Measurements from ENCODE around the gene KIF6.

Gene KIF6

GRCh38 chr6:39339096-39339867 lies 385.9 kb downstream of the KIF6 start:
- Histone ChIP-seq H3K4me1 (ENCODE audit: control insufficient read depth, insufficient read depth, low read length, unreplicated experiment) (no peaks in the 10 kb centered on the region), H3K27ac (ENCODE audit: low read depth, low read length) (no peak overlapping the region), H2AFZ (ENCODE audit: low read length, unreplicated experiment) (no peak overlapping the region), H3K79me2 (ENCODE audit: control insufficient read depth, insufficient read depth, low read length, unreplicated experiment) (no peaks in the 10 kb centered on the region), H3K36me3 (ENCODE audit: insufficient read depth, low read length) (no peaks in the 10 kb centered on the region), H3K4me3 (ENCODE audit: low read depth, low read length) (no peak overlapping the region), H3K27me3 (ENCODE audit: insufficient read depth, low read length) (peaks cover 18% of the 10 kb centered on the region)

- H3K4me3 ChIP-seq (ENCODE audit: low read depth, low read length): no peak overlapping the region
Measured at GRCh38 chr6:39338397-39338796, 386.8 kb downstream of the KIF6 start.

GRCh38 chr6:39335780-39336545 lies 389.2 kb downstream of the KIF6 start:
- Histone ChIP-seq H3K27me3 (ENCODE audit: insufficient read depth, low read length) (peaks cover 25% of the 10 kb centered on the region), H3K4me1 (ENCODE audit: control insufficient read depth, insufficient read depth, low read length, unreplicated experiment) (no peaks in the 10 kb centered on the region), H3K27ac (ENCODE audit: low read depth, low read length) (no peak overlapping the region), H3K79me2 (ENCODE audit: control insufficient read depth, insufficient read depth, low read length, unreplicated experiment) (no peaks in the 10 kb centered on the region), H3K36me3 (ENCODE audit: insufficient read depth, low read length) (no peaks in the 10 kb centered on the region), H2AFZ (ENCODE audit: low read length, unreplicated experiment) (no peak overlapping the region), H3K4me3 (ENCODE audit: low read depth, low read length) (no peak overlapping the region)

More at GRCh38 chr6:39338397-39338796, 386.8 kb downstream of the KIF6 start:
- peaks cover 22% of the 10 kb centered on the region for H3K27me3 ChIP-seq (ENCODE audit: insufficient read depth, low read length)
- no peaks in the 10 kb centered on the region for H3K36me3 ChIP-seq (ENCODE audit: insufficient read depth, low read length)
- H3K27ac ChIP-seq (ENCODE audit: low read depth, low read length): no peak overlapping the region
- no peaks in the 10 kb centered on the region for H3K79me2 ChIP-seq (ENCODE audit: control insufficient read depth, insufficient read depth, low read length, unreplicated experiment)
- no peaks in the 10 kb centered on the region for H3K4me1 ChIP-seq (ENCODE audit: control insufficient read depth, insufficient read depth, low read length, unreplicated experiment)
- H2AFZ ChIP-seq (ENCODE audit: low read length, unreplicated experiment): no peak overlapping the region

GRCh38 chr6:39333644-39334438 lies 391.4 kb downstream of the KIF6 start:
- Histone ChIP-seq H3K4me1 (ENCODE audit: control insufficient read depth, insufficient read depth, low read length, unreplicated experiment) (no peaks in the 10 kb centered on the region), H3K36me3 (ENCODE audit: insufficient read depth, low read length) (no peaks in the 10 kb centered on the region), H3K27me3 (ENCODE audit: insufficient read depth, low read length) (peaks cover 23% of the 10 kb centered on the region), H3K4me3 (ENCODE audit: low read depth, low read length) (no peak overlapping the region), H3K27ac (ENCODE audit: low read depth, low read length) (no peak overlapping the region), H2AFZ (ENCODE audit: low read length, unreplicated experiment) (no peak overlapping the region), H3K79me2 (ENCODE audit: control insufficient read depth, insufficient read depth, low read length, unreplicated experiment) (no peaks in the 10 kb centered on the region)

- H3K4me1 ChIP-seq (ENCODE audit: control insufficient read depth, insufficient read depth, low read length, unreplicated experiment): no peaks in the 10 kb centered on the region
- no peak overlapping the region for H3K4me3 ChIP-seq (ENCODE audit: low read depth, low read length)
- peaks cover 24% of the 10 kb centered on the region; the same call in 1 of the 2 replicates for H3K27me3 ChIP-seq (ENCODE audit: insufficient read depth, low read length)
- no peak overlapping the region for H2AFZ ChIP-seq (ENCODE audit: low read length, unreplicated experiment)
- H3K36me3 ChIP-seq (ENCODE audit: insufficient read depth, low read length): no peaks in the 10 kb centered on the region
- H3K79me2 ChIP-seq (ENCODE audit: control insufficient read depth, insufficient read depth, low read length, unreplicated experiment): no peaks in the 10 kb centered on the region
- H3K27ac ChIP-seq (ENCODE audit: low read depth, low read length): no peak overlapping the region
Measured at GRCh38 chr6:39330476-39330875, 394.7 kb downstream of the KIF6 start.

- peaks cover 24% of the 10 kb centered on the region; the same call in 1 of the 2 replicates for H3K27me3 ChIP-seq (ENCODE audit: insufficient read depth, low read length)
- no peak overlapping the region for H3K27ac ChIP-seq (ENCODE audit: low read depth, low read length)
- H2AFZ ChIP-seq (ENCODE audit: low read length, unreplicated experiment): no peak overlapping the region
Measured at GRCh38 chr6:39330057-39330456, 395.2 kb downstream of the KIF6 start.

GRCh38 chr6:39328066-39328465 lies 397.1 kb downstream of the KIF6 start:
- Histone ChIP-seq H3K27ac (ENCODE audit: low read depth, low read length) (no peak overlapping the region), H3K4me1 (ENCODE audit: control insufficient read depth, insufficient read depth, low read length, unreplicated experiment) (no peaks in the 10 kb centered on the region), H2AFZ (ENCODE audit: low read length, unreplicated experiment) (no peak overlapping the region), H3K4me3 (ENCODE audit: low read depth, low read length) (no peak overlapping the region), H3K27me3 (ENCODE audit: insufficient read depth, low read length) (peaks cover 28% of the 10 kb centered on the region; the same call in 1 of the 2 replicates), H3K36me3 (ENCODE audit: insufficient read depth, low read length) (no peaks in the 10 kb centered on the region), H3K79me2 (ENCODE audit: control insufficient read depth, insufficient read depth, low read length, unreplicated experiment) (no peaks in the 10 kb centered on the region)

More at GRCh38 chr6:39330057-39330456, 395.2 kb downstream of the KIF6 start:
- Histone ChIP-seq H3K4me3 (ENCODE audit: low read depth, low read length) (no peak overlapping the region), H3K79me2 (ENCODE audit: control insufficient read depth, insufficient read depth, low read length, unreplicated experiment) (no peaks in the 10 kb centered on the region), H3K4me1 (ENCODE audit: control insufficient read depth, insufficient read depth, low read length, unreplicated experiment) (no peaks in the 10 kb centered on the region), H3K36me3 (ENCODE audit: insufficient read depth, low read length) (no peaks in the 10 kb centered on the region)

GRCh38 chr6:39327507-39327906 lies 397.7 kb downstream of the KIF6 start:
- H2AFZ ChIP-seq (ENCODE audit: low read length, unreplicated experiment): no peak overlapping the region
- no peaks in the 10 kb centered on the region for H3K4me1 ChIP-seq (ENCODE audit: control insufficient read depth, insufficient read depth, low read length, unreplicated experiment)
- no peak overlapping the region for H3K4me3 ChIP-seq (ENCODE audit: low read depth, low read length)
- H3K27ac ChIP-seq (ENCODE audit: low read depth, low read length): no peak overlapping the region
- no peaks in the 10 kb centered on the region for H3K79me2 ChIP-seq (ENCODE audit: control insufficient read depth, insufficient read depth, low read length, unreplicated experiment)
- H3K36me3 ChIP-seq (ENCODE audit: insufficient read depth, low read length): no peaks in the 10 kb centered on the region
- H3K27me3 ChIP-seq (ENCODE audit: insufficient read depth, low read length): peaks cover 30% of the 10 kb centered on the region; the same call in 1 of the 2 replicates

GRCh38 chr6:39322306-39322850 lies 402.8 kb downstream of the KIF6 start, which contains the start of gene KCNK16:
TSS of gene KCNK16 (minus strand) at chr6:39322702. CDS start at chr6:39322540, 162 bp downstream.
- H3K4me1 ChIP-seq (ENCODE audit: control insufficient read depth, insufficient read depth, low read length, unreplicated experiment): no peaks in the 10 kb centered on the region
- H3K79me2 ChIP-seq (ENCODE audit: control insufficient read depth, insufficient read depth, low read length, unreplicated experiment): no peaks in the 10 kb centered on the region
- H3K4me3 ChIP-seq (ENCODE audit: low read depth, low read length): no peak within 1 kb of the TSS
- H2AFZ ChIP-seq (ENCODE audit: low read length, unreplicated experiment): no peak within 1 kb of the TSS
- no peak within 1 kb of the TSS for H3K27ac ChIP-seq (ENCODE audit: low read depth, low read length)
- H3K36me3 ChIP-seq (ENCODE audit: insufficient read depth, low read length): no peaks in the 10 kb centered on the region
- H3K27me3 ChIP-seq (ENCODE audit: insufficient read depth, low read length): peaks cover 62% of the 10 kb centered on the region

GRCh38 chr6:39321761-39322160 lies 403.4 kb downstream of the KIF6 start:
- H3K79me2 ChIP-seq (ENCODE audit: control insufficient read depth, insufficient read depth, low read length, unreplicated experiment): no peaks in the 10 kb centered on the region
- H3K4me3 ChIP-seq (ENCODE audit: low read depth, low read length): no peak overlapping the region
- H3K27ac ChIP-seq (ENCODE audit: low read depth, low read length): no peak overlapping the region
- no peak overlapping the region for H2AFZ ChIP-seq (ENCODE audit: low read length, unreplicated experiment)
- no peaks in the 10 kb centered on the region for H3K4me1 ChIP-seq (ENCODE audit: control insufficient read depth, insufficient read depth, low read length, unreplicated experiment)
- H3K27me3 ChIP-seq (ENCODE audit: insufficient read depth, low read length): peaks cover 63% of the 10 kb centered on the region
- no peaks in the 10 kb centered on the region for H3K36me3 ChIP-seq (ENCODE audit: insufficient read depth, low read length)
